HepG2 (cell line): ENCODE data around the gene PRSS53. TPM values are rescaled to one million over a fixed set of nuclear protein-coding genes. Genes with fewer than 3 reads are reported as not detected.

Experiments used
- ARID5B ChIP-seq: IDR thresholded peaks from 2 replicates; pipeline ENCODE4 v1.4.0; 2020; ENCODE audit warnings: mild to moderate bottlenecking, missing genetic modification reagents
- ETV5 ChIP-seq: IDR thresholded peaks from 2 replicates; pipeline ENCODE4 v1.6.1; 2018; ENCODE audit warnings: missing biosample characterization, missing genetic modification reagents, inconsistent platforms, borderline replicate concordance
- HDAC6 ChIP-seq: fragments of 200-600 bp; sonication (generic); IDR thresholded peaks from 2 replicates; pipeline ENCODE4 v1.7.0; 2017; ENCODE audit warnings: mild to moderate bottlenecking, antibody characterized with exemption, low read length, low read depth
- HMG20B ChIP-seq: conservative IDR thresholded peaks from 2 replicates; pipeline ENCODE4 v1.6.1; 2016; ENCODE audit warnings: missing genetic modification reagents, missing compliant biosample characterization
- JUNB ChIP-seq: sonication (generic); formaldehyde crosslinking; IDR thresholded peaks from 2 replicates; pipeline ENCODE4 v1.8.0; 2022; ENCODE audit warnings: missing genetic modification reagents, mild to moderate bottlenecking, borderline replicate concordance
- PCBP2 ChIP-seq: fragments of 200-400 bp; formaldehyde crosslinking; optimal IDR thresholded peaks from 2 replicates; pipeline ENCODE3; 2018; ENCODE audit warnings: low read length, low read depth; ENCODE audit not compliant: poor library complexity, severe bottlenecking
- PITX1 ChIP-seq: sonication (generic); formaldehyde crosslinking; IDR thresholded peaks from 2 replicates; pipeline ENCODE4 v1.5.1; 2020; ENCODE audit warnings: mild to moderate bottlenecking, missing genetic modification reagents
- ZBTB20 ChIP-seq: sonication (generic); formaldehyde crosslinking; IDR thresholded peaks from 2 replicates; pipeline ENCODE4 v1.8.1; 2023; ENCODE audit warnings: missing genetic modification reagents, low read depth, mild to moderate bottlenecking, borderline replicate concordance
- ZBTB44 ChIP-seq: sonication (generic); formaldehyde crosslinking; IDR thresholded peaks from 2 replicates; pipeline ENCODE4 v1.4.0; 2020; ENCODE audit warnings: missing genetic modification reagents
- ZNF460 ChIP-seq: sonication (generic); formaldehyde crosslinking; IDR thresholded peaks from 2 replicates; pipeline ENCODE4 v1.5.1; 2020; ENCODE audit warnings: missing genetic modification reagents, mild to moderate bottlenecking, borderline replicate concordance
- ZNF546 ChIP-seq: sonication (generic); formaldehyde crosslinking; conservative IDR thresholded peaks from 2 replicates; pipeline ENCODE4 v1.8.1; 2023; ENCODE audit warnings: mild to moderate bottlenecking, missing genetic modification reagents
- ZNF574 ChIP-seq: sonication (generic); formaldehyde crosslinking; IDR thresholded peaks from 2 replicates; pipeline ENCODE4 v1.4.0; 2020; ENCODE audit warnings: missing genetic modification reagents
- ZNF670 ChIP-seq: sonication (generic); formaldehyde crosslinking; IDR thresholded peaks from 2 replicates; pipeline ENCODE4 v1.8.0; 2022; ENCODE audit warnings: mild to moderate bottlenecking, missing genetic modification reagents, borderline replicate concordance
- polyA plus RNA-seq, 8 experiments: library from polyadenylated mRNA; depleted of rRNA in 3 of 8; stranded (reverse) in 7 of 8; unstranded in 1 of 8; fragments of >200 nt; fragmentation: Illumina TruSeq in 4 of 8; extraction: Trizol in 4 of 8; gene quantifications; 2 replicates each; pipeline versions ENCODE4 v1.2.1 to v1.2.3, GENCODE V29; 2011 to 2016; ENCODE audit warnings: low read depth in 4 of 8, missing spikeins in 1 of 8, mixed read lengths in 1 of 8; ENCODE audit not compliant: insufficient read depth in 1 of 8
- total RNA-seq, 5 experiments: library from RNA; depleted of rRNA; stranded (reverse); fragments of >200 nt; fragmentation: Illumina TruSeq; extraction: Trizol; gene quantifications; 2 replicates each; pipeline ENCODE4 v1.2.3, GENCODE V29; 2016; ENCODE audit warnings: low read depth in 1 of 5
- TF ChIP-seq, protein P1 (sequence below): sonication (generic); formaldehyde crosslinking; IDR thresholded peaks from 2 replicates; pipeline ENCODE4 v1.5.1; 2020; ENCODE audit warnings: missing genetic modification reagents, mild to moderate bottlenecking, borderline replicate concordance
- TF ChIP-seq, protein P2 (sequence below): sonication (generic); formaldehyde crosslinking; IDR thresholded peaks from 2 replicates; pipeline ENCODE4 v1.4.0; 2020; ENCODE audit warnings: mild to moderate bottlenecking, missing genetic modification reagents

The PRSS53 gene
- total and polyA plus RNA-seq, 2 of the 13 experiments (the other 11 are each of a cell fraction or from before 2014, with no cell fraction given): 2.2 to 7.4 TPM

GRCh38 chr16:31033709-31034492 lies 54.8 kb downstream of the PRSS53 start (continued):
- TF ChIP-seq ZNF670 (CRISPR knock-in tag) (no peak), ZNF460 (no peak), ZBTB20 (CRISPR knock-in tag) (no peak), PITX1 (peak; percentile 65; the same call in 1 of the 2 replicates), ZNF574 (peak; percentile 80), HMG20B (no peak), JUNB (CRISPR knock-in tag) (no peak), ZBTB44 (0 out of 2 replicates have a peak, but pooled peaks have one; percentile 13), ARID5B (CRISPR knock-in tag) (peak; percentile 52; the same call in 1 of the 2 replicates), ZNF546 (no peak), PCBP2 (no peak), ETV5 (CRISPR knock-in tag) (0 out of 2 replicates have a peak, but pooled peaks have one; percentile 8), HDAC6 (no peak)
- TF ChIP-seq, protein P1, sequence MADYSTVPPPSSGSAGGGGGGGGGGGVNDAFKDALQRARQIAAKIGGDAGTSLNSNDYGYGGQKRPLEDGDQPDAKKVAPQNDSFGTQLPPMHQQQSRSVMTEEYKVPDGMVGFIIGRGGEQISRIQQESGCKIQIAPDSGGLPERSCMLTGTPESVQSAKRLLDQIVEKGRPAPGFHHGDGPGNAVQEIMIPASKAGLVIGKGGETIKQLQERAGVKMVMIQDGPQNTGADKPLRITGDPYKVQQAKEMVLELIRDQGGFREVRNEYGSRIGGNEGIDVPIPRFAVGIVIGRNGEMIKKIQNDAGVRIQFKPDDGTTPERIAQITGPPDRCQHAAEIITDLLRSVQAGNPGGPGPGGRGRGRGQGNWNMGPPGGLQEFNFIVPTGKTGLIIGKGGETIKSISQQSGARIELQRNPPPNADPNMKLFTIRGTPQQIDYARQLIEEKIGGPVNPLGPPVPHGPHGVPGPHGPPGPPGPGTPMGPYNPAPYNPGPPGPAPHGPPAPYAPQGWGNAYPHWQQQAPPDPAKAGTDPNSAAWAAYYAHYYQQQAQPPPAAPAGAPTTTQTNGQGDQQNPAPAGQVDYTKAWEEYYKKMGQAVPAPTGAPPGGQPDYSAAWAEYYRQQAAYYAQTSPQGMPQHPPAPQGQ (CRISPR knock-in tag): no peak
- TF ChIP-seq, protein P2, sequence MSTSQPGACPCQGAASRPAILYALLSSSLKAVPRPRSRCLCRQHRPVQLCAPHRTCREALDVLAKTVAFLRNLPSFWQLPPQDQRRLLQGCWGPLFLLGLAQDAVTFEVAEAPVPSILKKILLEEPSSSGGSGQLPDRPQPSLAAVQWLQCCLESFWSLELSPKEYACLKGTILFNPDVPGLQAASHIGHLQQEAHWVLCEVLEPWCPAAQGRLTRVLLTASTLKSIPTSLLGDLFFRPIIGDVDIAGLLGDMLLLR (CRISPR knock-in tag): peak; percentile 58; the same call in 1 of the 2 replicates
